Chondrocyte (in vitro differentiated cells): ENCODE results near the gene MACROD2. TPM values are rescaled to one million over a fixed set of nuclear protein-coding genes. Genes with fewer than 3 reads are reported as not detected.

Experiments used
- DNase-seq: peaks from one replicate; pipeline ENCODE4 v3.0.0; 2021; ENCODE audit warnings: mixed read lengths, low spot score
- H3K27ac Mint-ChIP-seq: one replicate; pipeline ENCODE4 v1.8.0; 2021; ENCODE audit warnings: mild to moderate bottlenecking, moderate library complexity, mixed read lengths; ENCODE audit not compliant: unreplicated experiment
- H3K27me3 Mint-ChIP-seq: 2 replicates; pipeline ENCODE4 v1.8.0; 2021; ENCODE audit warnings: low read depth, mixed read lengths
- H3K36me3 Mint-ChIP-seq: 2 replicates; pipeline ENCODE4 v1.8.0; 2021; ENCODE audit warnings: low read depth, mixed read lengths
- H3K4me1 Mint-ChIP-seq: 2 replicates; pipeline ENCODE4 v1.8.0; 2021; ENCODE audit warnings: low read depth, mild to moderate bottlenecking, mixed read lengths
- H3K4me3 Mint-ChIP-seq: one replicate; pipeline ENCODE4 v1.8.0; 2021; ENCODE audit warnings: mild to moderate bottlenecking, moderate library complexity, mixed read lengths; ENCODE audit not compliant: unreplicated experiment
- H3K9me3 Mint-ChIP-seq: 2 replicates; pipeline ENCODE4 v1.8.0; 2021; ENCODE audit warnings: low read depth, mixed read lengths
- CTCF ChIP-seq: fragments of 200-600 bp; sonication (generic); IDR thresholded peaks from 2 replicates; pipeline ENCODE4 v1.5.0; 2021; ENCODE audit warnings: antibody characterized with exemption, mild to moderate bottlenecking, moderate library complexity
- total RNA-seq: library from RNA; stranded (reverse); gene quantifications from 3 replicates; pipeline ENCODE4 v1.2.1, GENCODE V29; 2021

The MACROD2 gene
- total RNA-seq, 1 donor from 2014 or later: 3.2 TPM

GRCh38 chr20:14865169-14865568 lies 869.9 kb downstream of the MACROD2 start:
- H3K36me3 Mint-ChIP-seq: no peaks in the 10 kb centered on the region
- DNase-seq: no peak
- no peak for TF ChIP-seq CTCF
- no peaks in the 10 kb centered on the region for H3K27me3 Mint-ChIP-seq
- H3K4me1 Mint-ChIP-seq: no peaks in the 10 kb centered on the region
- no peak overlapping the region for H3K4me3 Mint-ChIP-seq
- H3K9me3 Mint-ChIP-seq: peaks cover 6% of the 10 kb centered on the region
- H3K27ac Mint-ChIP-seq: no peak overlapping the region

GRCh38 chr20:14865731-14866130 lies 870.4 kb downstream of the MACROD2 start:
- Mint-ChIP-seq H3K4me1 (no peaks in the 10 kb centered on the region), H3K27me3 (no peaks in the 10 kb centered on the region), H3K9me3 (peaks cover 6% of the 10 kb centered on the region), H3K36me3 (no peaks in the 10 kb centered on the region), H3K4me3 (no peak overlapping the region), H3K27ac (no peak overlapping the region)
- TF ChIP-seq CTCF: no peak
- no peak for DNase-seq

GRCh38 chr20:14866841-14867514 lies 871.7 kb downstream of the MACROD2 start:
- no peak overlapping the region for H3K27ac Mint-ChIP-seq
- peaks cover 3% of the 10 kb centered on the region for H3K9me3 Mint-ChIP-seq
- DNase-seq: no peak
- H3K4me3 Mint-ChIP-seq: no peak overlapping the region
- no peaks in the 10 kb centered on the region for H3K27me3 Mint-ChIP-seq
- TF ChIP-seq CTCF: no peak
- no peaks in the 10 kb centered on the region for H3K36me3 Mint-ChIP-seq
- no peaks in the 10 kb centered on the region for H3K4me1 Mint-ChIP-seq

- Mint-ChIP-seq H3K9me3 (peaks cover 9% of the 10 kb centered on the region), H3K4me1 (peaks cover 8% of the 10 kb centered on the region), H3K36me3 (no peaks in the 10 kb centered on the region), H3K27me3 (no peaks in the 10 kb centered on the region), H3K4me3 (no peak overlapping the region), H3K27ac (no peak overlapping the region)
- no peak for DNase-seq
- no peak for TF ChIP-seq CTCF
These were observed 882.1 kb downstream of the MACROD2 start for GRCh38 chr20:14877301-14878028.

- TF ChIP-seq CTCF: no peak
- no peaks in the 10 kb centered on the region for H3K27me3 Mint-ChIP-seq
- no peak for DNase-seq
- no peak overlapping the region for H3K27ac Mint-ChIP-seq
- H3K4me1 Mint-ChIP-seq: peaks cover 8% of the 10 kb centered on the region
- no peak overlapping the region for H3K4me3 Mint-ChIP-seq
- H3K36me3 Mint-ChIP-seq: no peaks in the 10 kb centered on the region
- H3K9me3 Mint-ChIP-seq: peaks cover 9% of the 10 kb centered on the region
These were observed 883.3 kb downstream of the MACROD2 start for GRCh38 chr20:14878676-14879019.
